ENCODE measurements around the gene CDKN1C.
A peak's percentile ranks its signal among the peaks of the same experiment; 100 is the strongest.

Gene CDKN1C

GRCh38 chr11:2890466-2891294, 5.1 kb upstream of the CDKN1C start:
- DNase-seq (ENCODE audit: low read depth, low spot score): no peak

GRCh38 chr11:2889362-2890273, 4.0 kb upstream of the CDKN1C start:
- no peak for DNase-seq (ENCODE audit: low read depth, low spot score)

DNA sequence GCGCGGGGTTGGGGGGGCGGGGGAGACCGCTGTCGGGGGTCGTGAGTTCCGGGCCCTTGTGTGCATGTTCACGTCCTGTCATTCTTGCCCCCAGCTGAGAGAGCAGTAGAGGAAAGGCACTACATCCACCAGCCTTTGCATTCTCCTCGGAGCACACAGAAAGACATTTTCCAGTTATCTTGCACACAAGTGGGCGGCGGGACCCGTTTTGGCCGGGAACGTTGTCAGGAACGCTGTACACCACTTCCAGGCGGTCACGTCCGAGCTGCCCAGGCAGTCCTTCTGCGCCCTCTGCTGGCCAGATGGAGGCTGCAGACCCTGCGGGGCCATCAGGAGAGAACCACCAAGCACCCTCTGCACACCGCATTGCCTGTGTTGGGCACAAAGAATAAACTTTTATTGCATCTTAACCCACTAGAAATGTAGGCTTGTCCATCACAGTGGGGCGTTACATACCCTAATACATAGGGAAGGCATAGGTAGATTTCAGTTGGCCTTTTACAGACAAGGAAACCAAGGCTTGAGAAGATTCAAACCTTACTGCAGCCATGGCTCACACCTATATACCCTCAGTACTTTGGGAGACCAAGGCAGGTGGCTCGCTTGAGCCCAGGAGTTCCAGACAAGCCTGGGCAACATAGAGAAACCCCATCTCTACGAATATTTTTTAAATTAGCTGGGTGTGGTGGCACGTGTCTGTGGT, 2.8 kb upstream of the CDKN1C start:
- DNase-seq (ENCODE audit: low read depth, low spot score): peak; percentile 74

- no peak for DNase-seq (ENCODE audit: low read depth, low spot score)
Observed at GRCh38 chr11:2887515-2888195, 2.1 kb upstream of the CDKN1C start.

GRCh38 chr11:2886936-2887335, 1.4 kb upstream of the CDKN1C start:
- DNase-seq (ENCODE audit: low read depth, low spot score): no peak

- no peak for DNase-seq (ENCODE audit: low read depth, low spot score)
Observed at GRCh38 chr11:2886191-2886894, 768 bp upstream of the CDKN1C start.

DNA sequence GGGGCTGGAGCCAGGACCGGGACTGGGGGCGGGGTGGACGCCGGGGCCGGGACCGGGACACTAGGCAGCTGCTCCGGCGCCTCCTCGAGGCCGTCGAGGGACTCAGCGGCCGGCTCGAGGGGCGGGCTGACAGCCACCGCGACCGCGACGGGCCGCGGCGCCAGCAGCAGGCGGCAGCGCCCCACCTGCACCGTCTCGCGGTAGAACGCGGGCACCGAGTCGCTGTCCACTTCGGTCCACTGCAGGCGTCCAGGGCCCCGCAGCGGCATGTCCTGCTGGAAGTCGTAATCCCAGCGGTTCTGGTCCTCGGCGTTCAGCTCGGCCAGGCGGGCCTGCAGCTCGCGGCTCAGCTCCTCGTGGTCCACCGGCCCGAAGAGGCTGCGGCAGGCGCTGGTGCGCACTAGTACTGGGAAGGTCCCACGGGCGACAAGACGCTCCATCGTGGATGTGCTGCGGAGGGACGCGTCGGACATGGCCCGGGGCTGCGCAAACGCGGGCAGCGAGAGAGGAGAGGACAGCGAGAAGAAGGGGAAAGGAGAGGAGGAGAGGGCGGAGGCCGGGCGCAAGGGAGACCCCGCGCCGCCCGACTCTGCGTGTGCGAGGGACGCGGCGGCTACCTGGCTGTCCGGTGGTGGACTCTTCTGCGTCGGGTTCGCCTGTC, 428 bp downstream of the CDKN1C start:
- DNase-seq (ENCODE audit: low read depth, low spot score): no peak

DNA sequence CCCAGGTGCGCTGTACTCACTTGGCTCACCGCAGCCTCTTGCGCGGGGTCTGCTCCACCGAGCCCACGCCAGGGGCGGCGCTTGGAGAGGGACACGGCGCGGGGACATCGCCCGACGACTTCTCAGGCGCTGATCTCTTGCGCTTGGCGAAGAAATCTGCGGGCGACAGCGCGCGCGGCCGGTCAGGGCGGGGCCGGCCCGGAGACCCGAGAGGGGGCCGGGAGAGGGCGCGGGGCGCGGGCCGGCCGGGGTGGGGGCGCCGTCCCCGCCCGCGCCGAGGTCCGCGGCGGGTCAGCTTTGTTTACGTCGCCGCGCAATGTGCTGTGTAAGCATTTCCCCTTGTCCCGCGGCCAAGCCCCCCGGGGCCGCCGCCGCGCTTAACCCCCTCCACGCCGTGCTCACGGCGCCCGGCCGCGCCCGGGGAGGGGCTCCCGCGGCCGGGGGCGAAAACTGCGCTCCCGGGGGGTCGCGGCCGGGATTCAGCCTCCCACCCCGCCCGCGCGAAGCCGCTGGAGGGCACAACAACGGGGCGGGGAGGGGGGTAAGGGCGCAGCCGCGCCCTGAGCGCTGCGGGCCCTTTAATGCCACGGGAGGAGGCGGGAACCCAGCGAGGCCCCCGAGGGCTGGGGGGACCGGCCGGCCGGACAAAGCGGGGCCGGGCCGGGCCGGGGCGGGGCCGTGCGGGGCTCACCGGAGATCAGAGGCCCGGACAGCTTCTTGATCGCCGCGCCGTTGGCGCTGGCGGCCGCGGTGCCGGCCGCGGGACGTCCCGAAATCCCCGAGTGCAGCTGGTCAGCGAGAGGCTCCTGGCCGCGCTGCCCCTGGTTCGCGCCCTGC, 1.4 kb downstream of the CDKN1C start:
- DNase-seq (ENCODE audit: low read depth, low spot score): no peak

DNA sequence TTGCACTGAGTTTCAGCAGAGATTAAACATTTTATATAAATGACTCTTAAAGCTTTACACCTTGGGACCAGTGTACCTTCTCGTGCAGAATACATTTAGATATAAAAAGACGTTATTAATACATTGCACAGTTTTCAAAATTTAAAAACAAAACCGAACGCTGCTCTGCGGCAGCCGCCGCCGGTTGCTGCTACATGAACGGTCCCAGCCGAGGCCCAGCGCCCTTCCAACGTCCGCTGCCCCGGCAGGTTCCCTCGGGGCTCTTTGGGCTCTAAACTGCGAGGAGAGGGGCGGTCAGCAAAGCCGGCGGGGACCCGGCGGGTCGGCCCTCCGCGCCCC, 2.0 kb downstream of the CDKN1C start:
- DNase-seq (ENCODE audit: low read depth, low spot score): no peak

DNA sequence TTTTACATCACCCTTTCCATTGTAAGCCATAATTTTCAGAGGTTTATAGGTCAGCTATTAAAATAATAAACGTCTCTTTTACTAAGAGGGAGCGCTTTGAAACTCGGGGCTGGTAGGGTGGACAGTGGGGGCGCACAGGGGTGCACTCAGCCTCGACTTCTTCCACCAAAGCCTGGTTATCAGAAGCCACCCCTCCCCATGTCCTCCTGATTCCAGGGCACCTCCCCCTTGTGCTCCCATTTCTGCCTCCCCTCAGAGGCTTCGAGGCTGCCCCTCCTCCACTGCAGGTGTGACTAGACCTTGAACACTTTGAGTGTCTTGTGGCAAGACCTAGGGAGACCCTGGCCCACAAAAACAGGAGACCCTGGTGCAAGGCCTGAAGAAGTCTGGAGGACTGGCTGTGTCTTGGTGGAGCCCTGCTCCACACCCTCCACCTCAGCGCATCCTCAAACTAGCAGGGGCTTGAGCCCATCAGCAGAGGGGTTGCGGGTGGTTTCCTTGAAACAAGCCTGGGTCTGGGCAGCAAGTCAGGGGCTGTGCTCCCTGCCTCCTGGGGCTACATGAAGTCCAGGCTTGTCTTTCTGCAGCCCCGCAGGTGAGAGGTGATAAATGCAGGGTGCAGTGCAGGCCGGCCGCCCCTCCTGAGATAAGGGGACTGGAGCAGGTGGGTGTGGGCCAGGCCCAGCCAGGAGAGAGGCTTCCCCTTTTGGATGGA, 3.0 kb downstream of the CDKN1C start:
- no peak for DNase-seq (ENCODE audit: low read depth, low spot score)

DNA sequence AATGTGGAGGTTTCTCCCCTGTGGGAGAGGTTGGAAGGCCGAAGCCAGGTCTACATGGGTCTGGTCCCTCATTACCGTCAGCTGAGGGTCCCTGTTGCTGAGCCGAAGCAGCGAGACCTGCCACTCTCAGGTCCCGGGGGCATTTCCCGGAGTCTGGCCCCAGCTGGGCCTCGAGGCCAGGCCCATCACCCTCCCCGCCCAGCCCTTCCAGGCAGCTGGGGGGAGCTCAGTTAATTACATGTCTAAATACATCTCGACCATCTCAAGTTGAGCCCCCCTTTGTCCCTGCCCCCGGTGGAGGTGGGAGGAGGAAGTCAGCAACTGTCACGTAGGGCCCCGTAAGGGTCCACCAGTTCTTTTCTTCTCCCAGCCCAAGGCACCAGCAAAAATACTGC, 3.6 kb downstream of the CDKN1C start:
- DNase-seq (ENCODE audit: low read depth, low spot score): no peak

DNA sequence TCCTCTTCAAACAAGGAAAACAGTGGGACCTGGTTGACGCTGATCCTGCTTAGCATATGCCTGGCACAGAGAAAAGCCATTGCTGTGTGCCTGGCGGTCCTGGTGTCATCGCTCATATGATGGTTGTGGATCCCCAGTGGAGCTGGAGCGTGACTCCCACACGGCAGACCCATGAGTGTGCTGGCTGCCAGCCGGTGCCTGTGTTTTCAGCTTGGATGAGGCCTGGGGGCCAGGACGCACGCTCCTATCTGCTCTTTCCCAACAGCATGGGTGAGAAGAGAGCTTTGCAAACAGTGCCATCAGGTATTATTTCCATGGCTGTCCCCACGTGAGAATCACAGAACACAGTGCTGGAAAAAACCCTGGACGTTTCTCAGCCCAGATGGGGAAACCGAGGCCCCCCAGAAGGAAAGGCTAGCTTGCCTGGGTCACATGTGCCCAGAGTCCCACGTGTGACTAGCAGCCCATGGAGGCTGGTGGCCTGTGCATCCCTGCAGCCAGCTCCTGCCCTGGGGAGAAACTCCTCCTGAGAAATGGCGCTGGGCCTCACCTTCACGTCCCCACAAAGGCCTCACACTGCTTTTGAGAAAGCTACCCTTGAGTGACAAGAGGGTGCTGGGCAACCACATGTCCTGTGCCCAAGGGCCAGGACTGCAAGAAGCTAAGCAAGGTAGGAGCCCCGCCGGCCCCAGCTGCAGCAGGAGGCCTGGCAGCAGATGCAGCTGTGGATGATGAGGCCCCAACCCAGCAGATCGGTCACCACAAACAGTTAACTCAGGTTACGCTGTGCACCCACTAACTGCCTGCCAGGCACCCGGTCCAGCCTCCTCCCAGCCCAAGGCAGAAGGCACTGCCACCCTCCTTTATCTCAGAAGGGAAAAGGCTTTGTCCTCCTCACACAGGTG, 4.2 kb downstream of the CDKN1C start:
- no peak for DNase-seq (ENCODE audit: low read depth, low spot score)

DNA sequence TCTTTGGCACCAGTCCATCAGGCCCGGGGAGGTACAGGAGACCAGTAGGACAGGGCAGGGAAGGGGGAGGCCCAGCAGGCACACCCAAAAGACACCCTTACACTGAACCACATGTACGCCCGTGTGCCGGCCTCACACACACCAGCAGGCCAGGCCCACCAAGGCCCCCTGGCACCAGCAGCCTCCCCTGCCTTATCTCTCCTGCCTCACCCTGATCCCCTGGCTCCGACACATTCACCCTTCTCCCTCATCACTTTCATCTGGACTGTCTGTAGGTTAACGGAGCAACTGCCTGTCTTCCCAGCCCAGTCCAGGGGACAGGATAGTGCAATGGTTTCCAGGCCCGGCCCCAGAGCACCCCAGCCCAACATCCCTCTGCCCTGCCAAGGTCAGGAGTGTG, 4.9 kb downstream of the CDKN1C start:
- no peak for DNase-seq (ENCODE audit: low read depth, low spot score)

DNA sequence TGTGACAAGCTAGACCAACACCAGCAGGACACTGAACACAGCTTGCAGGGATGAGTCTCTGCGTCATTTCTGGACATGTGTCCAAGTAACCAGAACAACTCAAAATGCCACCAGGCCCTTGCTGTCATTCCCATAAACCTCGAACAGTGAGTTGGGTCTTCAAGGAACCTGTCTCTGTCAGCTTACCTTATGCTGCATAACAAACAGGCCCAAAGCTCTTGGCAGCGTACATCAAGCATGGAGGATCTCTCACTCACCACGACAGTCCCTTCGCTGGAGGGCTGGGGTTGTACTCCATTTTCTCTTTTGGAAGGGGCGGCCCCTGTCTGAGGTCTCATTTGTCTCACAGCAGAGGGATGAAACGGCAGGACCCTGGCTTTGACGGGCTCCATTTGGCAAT, 6.8 kb downstream of the CDKN1C start:
- DNase-seq (ENCODE audit: low read depth, low spot score): no peak

GRCh38 chr11:2877474-2877873, 8.1 kb downstream of the CDKN1C start:
- DNase-seq (ENCODE audit: low read depth, low spot score): no peak

- DNase-seq (ENCODE audit: low read depth, low spot score): no peak
Observed at GRCh38 chr11:2874963-2875362, 10.6 kb downstream of the CDKN1C start.

GRCh38 chr11:2870969-2871680, 14.4 kb downstream of the CDKN1C start:
- DNase-seq (ENCODE audit: low read depth, low spot score): no peak
